G401 (cell line): ENCODE data around the gene WEE2. TPM values are rescaled to one million over a fixed set of nuclear protein-coding genes. Genes with fewer than 3 reads are reported as not detected.
"Not testable (repeated sequence)": the region's sequence is repeated elsewhere in the genome, so short reads cannot be mapped to it uniquely, and the experiment has no call there.

Source experiments
- DNase-seq: peaks from one replicate; pipeline ENCODE4 v3.0.0-alpha.2; 2015; ENCODE audit warnings: low spot score
- in situ Hi-C: cut with HindIII; loops from 2 replicates; pipeline ENCODE4 v1.10.0; 2016; ENCODE audit warnings: low sequenced_read_pairs, mixed read lengths
- total RNA-seq: library from RNA; depleted of rRNA; stranded (reverse); fragments of >200 nt; shearing (Covaris generic); gene quantifications from 2 replicates; pipeline ENCODE4 v1.2.3, GENCODE V29; 2014; rRNA removed

WEE2 gene
- total RNA-seq, 1 experiment from 2014 or later: not detected

DNA sequence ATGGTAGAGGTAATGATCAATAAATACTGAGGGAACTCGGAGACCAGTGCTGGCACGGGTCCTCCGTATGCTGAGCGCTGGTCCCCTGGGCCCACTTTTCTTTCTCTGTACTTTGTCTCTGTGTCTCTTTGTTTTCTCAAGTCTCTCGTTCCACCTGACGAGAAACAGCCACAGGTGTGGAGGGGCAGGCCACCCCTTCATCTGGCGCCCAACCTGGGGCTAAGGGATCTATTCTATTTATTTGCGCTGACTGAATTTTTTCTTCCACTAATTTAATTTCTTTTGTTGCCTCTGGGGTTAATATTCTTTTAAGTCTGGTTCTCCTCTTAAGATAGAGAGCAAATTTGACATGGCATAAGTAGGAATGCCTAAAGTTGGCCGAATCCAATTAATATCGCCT is 43.8 kb downstream of the WEE2 start:
- in situ Hi-C loops, DNase-seq: not testable (repeated sequence)

DNA sequence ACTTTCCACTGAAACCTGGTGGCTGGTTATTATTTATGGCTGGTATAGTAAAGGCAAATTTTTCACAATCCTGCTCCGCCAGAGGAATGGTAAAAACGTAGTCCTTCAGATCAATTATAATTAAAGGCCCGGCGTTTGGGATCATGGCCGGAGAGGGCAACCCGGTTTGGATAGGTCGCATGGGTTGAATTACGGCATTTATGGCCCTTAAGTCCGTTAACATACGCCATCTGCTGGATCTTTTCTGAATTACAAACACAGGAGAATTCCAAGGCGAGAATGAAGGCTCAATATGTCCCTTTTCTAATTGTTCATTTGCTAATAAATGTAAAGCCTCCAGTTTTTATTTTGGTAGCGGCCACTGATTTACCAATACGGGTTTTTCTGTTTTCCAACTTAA is 44.5 kb downstream of the WEE2 start:
- DNase-seq: no peak
- in situ Hi-C loops: no loop called here

DNA sequence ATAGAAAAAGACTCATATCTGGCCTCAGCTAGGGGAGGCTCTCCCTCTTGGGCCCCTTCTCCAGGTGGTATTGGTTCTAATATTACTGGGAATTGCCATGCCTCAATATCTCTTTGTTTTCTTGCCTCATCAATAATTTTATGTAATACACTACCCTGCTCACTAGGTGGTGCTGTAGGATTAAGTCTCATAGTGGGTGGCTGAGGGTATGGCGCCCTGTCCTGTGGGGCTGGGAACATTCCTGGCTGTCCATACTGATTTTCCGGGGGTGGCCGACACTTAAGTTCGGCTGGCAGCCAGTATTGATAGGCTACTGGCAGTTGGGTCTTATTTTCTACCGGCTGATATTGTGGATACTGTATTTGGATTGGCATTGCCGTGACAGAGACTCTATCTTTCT is 46.8 kb downstream of the WEE2 start:
- DNase-seq: peak; percentile 12
- in situ Hi-C loops: no loop called here

DNA sequence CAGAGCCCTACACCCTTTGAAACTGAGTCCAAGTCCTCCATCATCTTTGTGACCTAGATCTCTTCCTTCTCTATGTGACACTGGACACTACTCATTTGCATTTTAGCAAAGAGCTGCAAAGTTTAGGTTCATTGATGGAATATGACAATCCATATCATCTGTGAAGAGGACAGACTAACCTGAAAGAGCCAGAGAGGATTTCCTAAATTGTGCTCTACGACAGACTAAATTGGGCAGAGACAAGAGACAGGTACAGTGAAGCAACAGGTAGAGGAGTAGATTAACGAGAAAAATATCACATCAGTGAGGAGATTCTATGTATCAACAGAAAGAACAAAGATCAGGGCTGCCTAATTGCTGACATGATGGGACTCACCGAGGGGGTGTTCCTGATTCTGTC is 55.6 kb downstream of the WEE2 start, which contains the start of gene TAS2R3:
TSS of gene TAS2R3 (plus strand) at position 301 of the 400 bp plus-strand sequence. CDS start at position 363, 62 bp downstream.
- no peak for DNase-seq
- in situ Hi-C loops: no loop called here

DNA sequence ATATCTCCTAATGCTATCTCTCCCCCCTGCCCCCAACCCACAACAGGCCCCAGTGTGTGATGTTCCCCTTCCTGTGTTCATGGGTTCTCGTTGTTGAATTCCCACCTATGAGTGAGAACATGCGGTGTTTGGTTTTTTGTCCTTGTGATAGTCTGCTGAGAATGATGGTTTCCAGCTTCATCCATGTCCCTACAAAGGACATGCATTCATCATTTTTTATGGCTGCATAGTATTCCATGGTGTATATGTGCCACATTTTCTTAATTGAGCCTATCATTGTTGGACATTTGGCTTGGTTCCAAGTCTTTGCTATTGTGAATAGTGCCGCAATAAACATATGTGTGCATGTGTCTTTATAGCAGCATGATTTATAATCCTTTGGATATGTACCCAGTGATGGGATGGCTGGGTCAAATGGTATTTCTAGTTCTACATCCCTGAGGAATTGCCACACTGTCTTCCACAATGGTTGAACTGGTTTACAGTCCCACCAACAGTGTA is 62.0 kb downstream of the WEE2 start:
- in situ Hi-C loops, DNase-seq: not testable (repeated sequence)

DNA sequence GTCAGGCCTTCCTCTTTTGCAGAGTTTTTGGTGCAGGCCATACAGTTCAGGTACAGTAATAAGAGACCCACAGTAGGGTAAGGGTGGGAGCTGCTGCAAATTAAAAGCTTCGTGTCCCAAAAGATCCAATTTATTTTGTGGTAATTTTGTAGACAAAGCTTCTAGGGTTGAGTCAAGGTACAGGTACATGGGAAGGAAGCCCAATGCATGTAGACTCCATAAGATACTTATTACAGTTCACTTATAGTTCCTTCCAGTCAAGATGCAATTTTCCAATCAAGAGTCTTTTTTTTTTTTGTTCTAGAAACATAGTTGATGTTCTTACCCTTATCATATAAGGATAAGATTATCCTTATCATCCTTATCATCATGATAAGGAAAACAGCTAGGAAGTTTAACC is 68.2 kb downstream of the WEE2 start, which contains the start of gene TAS2R4:
TSS of gene TAS2R4 (plus strand) at position 301 of the 400 bp plus-strand sequence. CDS start 1,815 bp downstream, outside the sequence.
- in situ Hi-C loops: no loop called here
- no peak for DNase-seq

Other genes with a start within 250 kb of the WEE2 start
- gene AGK, start 156.9 kb upstream of the WEE2 start, total RNA-seq: 45.3 and 53.5 TPM in 2 replicates
- 1.7 and 3.3 TPM in 2 replicates for gene DENND11, start 6.2 kb upstream of the WEE2 start, total RNA-seq
- 315 and 348 TPM in 2 replicates for gene SSBP1, start 30.0 kb downstream of the WEE2 start, total RNA-seq
- not detected in 2 replicates for gene TAS2R3, start 55.7 kb downstream of the WEE2 start, total RNA-seq
- gene TAS2R4, start 68.3 kb downstream of the WEE2 start, total RNA-seq: not detected in 2 replicates
- 0.12 TPM in 1 of 2 replicates, not detected in the other for gene TAS2R5, start 81.9 kb downstream of the WEE2 start, total RNA-seq
- not detected in 2 replicates for gene PRSS37, start 133.1 kb downstream of the WEE2 start, total RNA-seq
- not detected in 2 replicates for gene OR9A4, start 208.0 kb downstream of the WEE2 start, total RNA-seq
- not detected in 2 replicates for gene CLEC5A, start 238.6 kb downstream of the WEE2 start, total RNA-seq